ENCODE results near the gene PPP1R2.

PPP1R2 gene

DNA sequence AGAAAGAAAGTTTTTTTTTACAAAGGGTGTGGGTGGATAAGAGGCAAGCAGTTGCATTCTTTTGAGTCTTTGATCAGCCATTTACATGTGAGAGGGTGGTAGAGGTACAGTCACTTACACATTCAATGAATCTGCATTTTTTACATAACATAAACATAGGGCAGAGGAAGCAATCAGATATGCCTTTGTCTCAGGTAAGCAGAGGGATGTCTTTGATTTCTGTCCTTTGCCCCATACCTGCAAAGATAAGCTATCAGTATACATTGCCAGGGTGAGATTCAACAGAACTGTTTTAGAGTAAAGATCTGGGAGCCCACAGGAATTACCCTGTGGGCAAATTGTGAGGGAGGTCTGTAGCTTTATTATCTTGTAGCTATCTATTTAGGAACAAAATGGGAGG is 5.4 kb upstream of the PPP1R2 start:
- Histone ChIP-seq H3K36me3 (ENCODE audit: control insufficient read depth in 1 of 2, insufficient read depth in 2 of 2, low read length in 2 of 2) (no peaks in the 10 kb centered on the region), H3K4me3 (ENCODE audit: low read depth in 1 of 2, low read length in 2 of 2) (no peak overlapping the region), H3K27me3 (ENCODE audit: low read depth, low read length) (no peaks in the 10 kb centered on the region), H3K9me3 (ENCODE audit: control insufficient read depth in 1 of 2, low read length in 2 of 2) (no peaks in the 10 kb centered on the region), H3K4me1 (ENCODE audit: control insufficient read depth in 1 of 2, insufficient read depth in 2 of 2, low read length in 2 of 2) (peaks cover 8 to 18% of the 10 kb centered on the region in 2 donors), H3K27ac (ENCODE audit: low read length) (no peak overlapping the region)

DNA sequence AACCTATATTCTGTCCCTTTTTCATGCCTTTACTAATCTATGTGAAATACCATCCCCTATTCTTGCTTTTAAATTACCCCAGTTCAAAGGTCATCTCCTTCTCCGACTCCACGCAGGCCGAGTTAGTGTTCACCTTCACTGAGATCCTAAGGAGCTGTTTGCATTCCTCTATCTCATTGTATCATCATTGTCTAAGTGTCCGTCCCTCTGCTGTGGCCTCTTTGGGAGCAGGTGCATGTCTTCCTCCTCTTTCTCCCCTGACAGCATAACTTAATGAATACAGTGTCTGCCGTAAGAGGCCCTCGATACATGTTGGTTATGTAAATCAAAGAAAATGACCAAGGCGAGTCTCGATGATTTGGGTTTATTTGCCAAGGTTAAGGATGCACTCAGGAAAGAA is 4.9 kb upstream of the PPP1R2 start:
- Histone ChIP-seq H3K9me3 (ENCODE audit: control insufficient read depth in 1 of 2, low read length in 2 of 2) (no peaks in the 10 kb centered on the region), H3K4me3 (ENCODE audit: low read depth in 1 of 2, low read length in 2 of 2) (no peak overlapping the region), H3K27ac (ENCODE audit: low read length) (no peak overlapping the region), H3K36me3 (ENCODE audit: control insufficient read depth in 1 of 2, insufficient read depth in 2 of 2, low read length in 2 of 2) (no peaks in the 10 kb centered on the region), H3K27me3 (ENCODE audit: low read depth, low read length) (no peaks in the 10 kb centered on the region), H3K4me1 (ENCODE audit: control insufficient read depth in 1 of 2, insufficient read depth in 2 of 2, low read length in 2 of 2) (peaks cover 8 to 18% of the 10 kb centered on the region in 2 donors)

DNA sequence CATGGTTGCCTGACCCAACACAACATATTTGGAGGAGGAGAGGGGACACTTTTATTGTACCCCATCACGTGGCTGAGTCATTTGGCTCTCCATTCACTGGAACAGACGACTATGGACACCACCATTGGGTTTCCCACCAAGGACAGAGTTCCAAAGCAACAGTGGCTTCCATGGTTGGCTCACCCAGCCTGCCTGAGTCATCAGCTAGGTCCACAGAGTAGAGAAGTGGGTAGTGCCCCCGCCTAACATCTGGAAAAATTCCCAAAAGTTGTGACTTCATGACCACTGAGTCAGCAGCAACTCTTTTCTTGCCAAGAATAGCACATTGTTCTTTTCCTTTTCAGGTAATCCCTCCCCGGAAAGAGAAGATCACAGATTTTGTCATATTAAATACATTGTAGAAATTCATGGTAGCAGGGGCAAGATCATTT is 3.0 kb upstream of the PPP1R2 start:
- Histone ChIP-seq H3K4me3 (ENCODE audit: low read depth in 1 of 2, low read length in 2 of 2) (peak overlapping the region in 1 of 2 donors; percentile 4), H3K27ac (ENCODE audit: low read length) (peak overlapping the region; percentile 69), H3K36me3 (ENCODE audit: control insufficient read depth in 1 of 2, insufficient read depth in 2 of 2, low read length in 2 of 2) (no peaks in the 10 kb centered on the region), H3K4me1 (ENCODE audit: control insufficient read depth in 1 of 2, insufficient read depth in 2 of 2, low read length in 2 of 2) (peaks cover 17 to 18% of the 10 kb centered on the region in 2 donors), H3K9me3 (ENCODE audit: control insufficient read depth in 1 of 2, low read length in 2 of 2) (no peaks in the 10 kb centered on the region), H3K27me3 (ENCODE audit: low read depth, low read length) (no peaks in the 10 kb centered on the region)

DNA sequence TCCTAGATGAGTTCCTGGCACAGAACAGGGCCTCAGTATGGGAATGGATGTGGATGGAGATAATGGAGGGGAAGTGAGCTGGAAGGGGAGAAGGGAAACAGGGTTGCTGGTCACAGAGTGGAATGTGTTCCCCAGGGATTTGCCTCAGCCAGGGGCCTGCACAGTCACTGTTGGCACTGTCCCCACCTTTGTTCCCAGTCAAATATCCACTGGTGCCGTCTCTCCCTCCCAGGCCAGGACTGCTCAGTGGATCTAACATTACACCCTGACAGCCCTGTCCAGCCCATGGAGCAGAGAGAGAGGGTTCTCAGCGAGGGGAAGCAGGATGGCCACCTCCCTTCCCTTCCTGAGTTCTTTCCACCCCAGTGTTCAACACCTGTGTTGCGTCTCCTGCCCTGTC is 1.5 kb upstream of the PPP1R2 start:
- H3K4me1 ChIP-seq (ENCODE audit: control insufficient read depth in 1 of 2, insufficient read depth in 2 of 2, low read length in 2 of 2): peaks cover 14 to 27% of the 10 kb centered on the region in 2 donors
- H3K4me3 ChIP-seq (ENCODE audit: low read depth in 1 of 2, low read length in 2 of 2): no peak overlapping the region
- H3K27me3 ChIP-seq (ENCODE audit: low read depth, low read length): no peaks in the 10 kb centered on the region
- H3K27ac ChIP-seq (ENCODE audit: low read length): no peak overlapping the region
- H3K9me3 ChIP-seq (ENCODE audit: control insufficient read depth in 1 of 2, low read length in 2 of 2): no peaks in the 10 kb centered on the region
- no peaks in the 10 kb centered on the region for H3K36me3 ChIP-seq (ENCODE audit: control insufficient read depth in 1 of 2, insufficient read depth in 2 of 2, low read length in 2 of 2)

DNA sequence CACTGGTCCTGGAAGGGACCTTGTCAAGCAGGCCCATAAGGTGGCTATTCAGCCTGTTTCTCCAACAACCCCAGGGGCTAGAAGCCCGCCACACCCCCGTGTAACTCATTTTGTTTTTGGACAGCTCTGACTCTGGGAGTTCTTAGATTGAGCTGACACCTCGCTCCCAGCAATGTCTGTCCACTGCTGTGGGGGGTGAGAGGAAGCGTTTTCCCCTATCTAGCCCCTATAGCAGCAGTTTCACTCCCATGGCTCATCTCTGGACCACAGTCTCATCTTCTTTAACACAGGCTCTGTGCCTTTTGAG is 1.1 kb upstream of the PPP1R2 start:
- H3K4me1 ChIP-seq (ENCODE audit: control insufficient read depth in 1 of 2, insufficient read depth in 2 of 2, low read length in 2 of 2): peaks cover 14 to 27% of the 10 kb centered on the region in 2 donors
- H3K4me3 ChIP-seq (ENCODE audit: low read depth in 1 of 2, low read length in 2 of 2): peak overlapping the region; percentile 79 to 97
- no peaks in the 10 kb centered on the region for H3K27me3 ChIP-seq (ENCODE audit: low read depth, low read length)
- H3K36me3 ChIP-seq (ENCODE audit: control insufficient read depth in 1 of 2, insufficient read depth in 2 of 2, low read length in 2 of 2): no peaks in the 10 kb centered on the region
- no peak overlapping the region for H3K27ac ChIP-seq (ENCODE audit: low read length)
- no peaks in the 10 kb centered on the region for H3K9me3 ChIP-seq (ENCODE audit: control insufficient read depth in 1 of 2, low read length in 2 of 2)

DNA sequence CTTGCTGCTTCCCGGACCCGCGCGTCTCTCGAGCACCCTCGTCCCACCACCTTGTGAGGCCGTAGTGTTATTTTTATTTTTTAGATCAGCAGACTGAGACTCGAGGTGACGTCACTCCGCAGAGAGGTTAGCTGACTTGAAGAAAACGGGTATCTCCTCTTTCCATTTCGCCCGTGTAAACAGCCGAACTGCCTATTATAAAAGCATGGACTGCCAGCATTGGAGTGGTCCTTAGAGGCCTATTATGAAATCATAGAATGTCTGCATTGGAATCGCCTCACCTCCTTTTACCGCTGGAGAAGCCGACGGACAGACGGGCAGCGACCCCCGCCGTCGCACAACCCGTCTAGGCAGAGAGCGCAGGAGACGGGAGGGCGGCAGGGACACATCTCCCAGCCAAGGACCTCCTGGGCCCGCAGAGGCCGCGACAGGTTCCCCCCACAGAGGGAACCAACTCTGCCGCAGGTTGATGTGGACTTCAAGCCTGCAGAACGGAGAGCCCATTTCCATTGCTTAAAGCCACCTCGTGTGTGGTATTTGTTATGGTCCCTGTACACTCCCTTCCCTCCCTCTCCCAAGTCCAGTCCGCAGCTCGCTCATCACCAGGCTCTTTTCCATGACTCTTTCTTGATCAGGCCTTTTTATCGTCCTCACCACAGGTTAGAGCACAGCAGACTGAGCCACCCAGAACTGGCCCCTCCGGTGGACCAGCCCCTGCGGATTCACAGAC is 540 bp upstream of the PPP1R2 start:
- Histone ChIP-seq H3K36me3 (ENCODE audit: control insufficient read depth in 1 of 2, insufficient read depth in 2 of 2, low read length in 2 of 2) (no peaks in the 10 kb centered on the region), H3K4me3 (ENCODE audit: low read depth in 1 of 2, low read length in 2 of 2) (peak overlapping the region; percentile 79 to 97), H3K4me1 (ENCODE audit: control insufficient read depth in 1 of 2, insufficient read depth in 2 of 2, low read length in 2 of 2) (peaks cover 14 to 27% of the 10 kb centered on the region in 2 donors), H3K27me3 (ENCODE audit: low read depth, low read length) (no peaks in the 10 kb centered on the region), H3K27ac (ENCODE audit: low read length) (peak overlapping the region; percentile 88), H3K9me3 (ENCODE audit: control insufficient read depth in 1 of 2, low read length in 2 of 2) (no peaks in the 10 kb centered on the region)

DNA sequence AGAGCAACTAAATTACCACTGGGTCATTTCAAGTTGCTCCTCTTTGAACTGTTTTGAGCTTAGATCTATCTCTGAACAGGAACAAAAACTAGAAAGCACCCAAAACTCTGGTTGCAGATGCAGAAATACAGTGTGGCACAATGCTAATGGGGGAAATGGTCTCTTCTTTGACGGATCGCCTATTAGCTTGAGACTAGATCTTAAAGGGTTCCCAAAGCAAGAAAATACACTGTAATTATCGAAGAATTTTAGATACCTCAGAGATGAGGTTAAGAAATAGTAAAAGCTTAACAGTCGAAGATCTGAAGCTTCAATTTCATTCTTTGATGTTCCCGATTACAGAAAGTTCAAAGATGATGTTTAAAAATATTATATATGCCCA is 818 bp downstream of the PPP1R2 start:
- Histone ChIP-seq H3K9me3 (ENCODE audit: control insufficient read depth in 1 of 2, low read length in 2 of 2) (no peaks in the 10 kb centered on the region), H3K27ac (ENCODE audit: low read length) (peak overlapping the region; percentile 88), H3K36me3 (ENCODE audit: control insufficient read depth in 1 of 2, insufficient read depth in 2 of 2, low read length in 2 of 2) (no peaks in the 10 kb centered on the region), H3K4me1 (ENCODE audit: control insufficient read depth in 1 of 2, insufficient read depth in 2 of 2, low read length in 2 of 2) (peaks cover 14 to 31% of the 10 kb centered on the region in 2 donors), H3K27me3 (ENCODE audit: low read depth, low read length) (no peaks in the 10 kb centered on the region), H3K4me3 (ENCODE audit: low read depth in 1 of 2, low read length in 2 of 2) (peak overlapping the region; percentile 79 to 97)

DNA sequence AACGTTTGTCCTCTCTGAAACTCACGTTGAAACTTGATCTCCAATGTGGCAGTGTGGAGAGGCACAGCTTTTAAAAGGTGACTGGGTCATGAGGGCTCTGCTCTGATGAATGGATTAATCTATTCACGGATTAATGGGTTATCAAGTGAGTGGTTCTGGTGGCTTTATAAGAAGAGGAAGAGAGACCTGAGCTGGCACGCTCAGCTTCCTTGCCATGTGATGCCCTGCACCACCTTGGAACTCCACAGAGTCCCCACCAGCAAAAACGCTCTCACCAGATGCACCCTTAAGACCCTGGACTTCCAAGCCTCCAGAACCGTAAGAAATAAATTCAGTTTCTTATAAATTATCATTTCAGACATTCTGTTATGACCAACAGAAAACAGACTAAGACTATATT is 2.6 kb downstream of the PPP1R2 start:
- no peak overlapping the region for H3K27ac ChIP-seq (ENCODE audit: low read length)
- peak overlapping the region; percentile 12 to 79 for H3K4me3 ChIP-seq (ENCODE audit: low read depth in 1 of 2, low read length in 2 of 2)
- no peaks in the 10 kb centered on the region for H3K9me3 ChIP-seq (ENCODE audit: control insufficient read depth in 1 of 2, low read length in 2 of 2)

DNA sequence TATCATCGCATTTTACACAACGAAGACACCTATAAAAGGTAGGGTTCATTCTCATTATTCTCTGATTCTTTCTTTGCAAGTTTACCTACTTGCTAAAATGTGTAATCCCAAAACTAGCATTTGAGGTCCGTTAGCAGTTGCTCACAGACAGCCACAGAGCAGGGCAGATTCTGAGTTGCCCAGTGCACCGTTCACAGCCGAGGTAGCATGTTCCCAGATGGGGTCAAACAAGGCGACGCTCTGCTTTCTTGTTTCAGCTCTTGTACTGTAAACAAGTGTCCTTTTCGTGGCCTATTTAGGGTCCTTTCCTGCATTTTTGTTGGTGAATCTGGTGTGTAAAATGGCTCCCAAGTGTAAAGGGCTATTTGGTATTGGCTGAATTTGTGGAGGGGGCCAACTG is 3.1 kb downstream of the PPP1R2 start:
- no peaks in the 10 kb centered on the region for H3K36me3 ChIP-seq (ENCODE audit: control insufficient read depth in 1 of 2, insufficient read depth in 2 of 2, low read length in 2 of 2)
- peaks cover 0 to 28% of the 10 kb centered on the region in 2 donors for H3K4me1 ChIP-seq (ENCODE audit: control insufficient read depth in 1 of 2, insufficient read depth in 2 of 2, low read length in 2 of 2)
- no peaks in the 10 kb centered on the region for H3K27me3 ChIP-seq (ENCODE audit: low read depth, low read length)
- no peak overlapping the region for H3K27ac ChIP-seq (ENCODE audit: low read length)
- H3K4me3 ChIP-seq (ENCODE audit: low read depth in 1 of 2, low read length in 2 of 2): peak overlapping the region in 1 of 2 donors; percentile 12
- no peaks in the 10 kb centered on the region for H3K9me3 ChIP-seq (ENCODE audit: control insufficient read depth in 1 of 2, low read length in 2 of 2)

More for the DNA sequence above, 2.6 kb downstream of the PPP1R2 start:
- H3K27me3 ChIP-seq (ENCODE audit: low read depth, low read length): no peaks in the 10 kb centered on the region
- peaks cover 0 to 28% of the 10 kb centered on the region in 2 donors for H3K4me1 ChIP-seq (ENCODE audit: control insufficient read depth in 1 of 2, insufficient read depth in 2 of 2, low read length in 2 of 2)
- H3K36me3 ChIP-seq (ENCODE audit: control insufficient read depth in 1 of 2, insufficient read depth in 2 of 2, low read length in 2 of 2): no peaks in the 10 kb centered on the region

DNA sequence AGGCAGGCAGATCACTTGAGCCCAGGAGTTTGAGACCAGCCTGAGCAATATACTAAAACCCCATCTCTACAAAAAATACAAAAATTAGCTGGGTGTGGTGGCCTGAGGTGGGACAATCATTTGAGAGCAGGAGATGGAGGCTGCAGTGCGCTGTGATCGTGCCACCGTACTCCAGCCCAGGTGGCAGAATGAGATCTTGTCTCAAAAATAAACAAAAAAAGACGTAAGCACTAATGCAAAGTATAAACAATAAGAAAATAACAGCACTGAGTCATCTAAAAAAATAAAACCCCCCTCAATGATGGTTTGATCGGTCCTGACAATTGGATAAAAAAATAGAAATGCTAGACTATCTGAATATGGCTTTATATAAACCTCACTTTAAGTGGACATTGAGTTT is 3.6 kb downstream of the PPP1R2 start:
- H3K9me3 ChIP-seq (ENCODE audit: control insufficient read depth in 1 of 2, low read length in 2 of 2): no peaks in the 10 kb centered on the region
- no peaks in the 10 kb centered on the region for H3K36me3 ChIP-seq (ENCODE audit: control insufficient read depth in 1 of 2, insufficient read depth in 2 of 2, low read length in 2 of 2)
- peaks cover 0 to 28% of the 10 kb centered on the region in 2 donors for H3K4me1 ChIP-seq (ENCODE audit: control insufficient read depth in 1 of 2, insufficient read depth in 2 of 2, low read length in 2 of 2)
- H3K4me3 ChIP-seq (ENCODE audit: low read depth in 1 of 2, low read length in 2 of 2): no peak overlapping the region
- no peak overlapping the region for H3K27ac ChIP-seq (ENCODE audit: low read length)
- no peaks in the 10 kb centered on the region for H3K27me3 ChIP-seq (ENCODE audit: low read depth, low read length)

DNA sequence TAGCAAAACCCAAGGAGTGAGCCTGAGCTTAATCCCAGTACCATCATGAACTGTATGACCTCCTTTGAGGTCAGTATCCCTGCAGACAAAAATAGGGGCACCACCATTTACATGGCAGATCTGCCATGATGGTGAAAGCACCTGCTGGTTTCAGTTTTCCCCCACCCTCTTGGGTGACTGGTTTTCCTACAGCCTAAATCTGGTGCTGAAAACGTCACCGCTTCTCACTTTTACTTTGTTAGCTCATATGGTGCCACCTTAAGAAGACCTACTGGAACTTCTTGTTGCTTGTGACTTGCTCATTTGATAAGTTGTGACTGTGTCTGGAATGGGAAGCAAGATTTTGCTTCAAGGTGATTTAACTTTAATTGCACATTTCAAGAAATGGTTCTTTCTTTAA is 5.1 kb downstream of the PPP1R2 start:
- Histone ChIP-seq H3K27me3 (ENCODE audit: low read depth, low read length) (no peaks in the 10 kb centered on the region), H3K9me3 (ENCODE audit: control insufficient read depth in 1 of 2, low read length in 2 of 2) (no peaks in the 10 kb centered on the region), H3K4me1 (ENCODE audit: control insufficient read depth in 1 of 2, insufficient read depth in 2 of 2, low read length in 2 of 2) (peaks cover 0 to 33% of the 10 kb centered on the region in 2 donors), H3K27ac (ENCODE audit: low read length) (no peak overlapping the region), H3K36me3 (ENCODE audit: control insufficient read depth in 1 of 2, insufficient read depth in 2 of 2, low read length in 2 of 2) (no peaks in the 10 kb centered on the region), H3K4me3 (ENCODE audit: low read depth in 1 of 2, low read length in 2 of 2) (no peak overlapping the region)

DNA sequence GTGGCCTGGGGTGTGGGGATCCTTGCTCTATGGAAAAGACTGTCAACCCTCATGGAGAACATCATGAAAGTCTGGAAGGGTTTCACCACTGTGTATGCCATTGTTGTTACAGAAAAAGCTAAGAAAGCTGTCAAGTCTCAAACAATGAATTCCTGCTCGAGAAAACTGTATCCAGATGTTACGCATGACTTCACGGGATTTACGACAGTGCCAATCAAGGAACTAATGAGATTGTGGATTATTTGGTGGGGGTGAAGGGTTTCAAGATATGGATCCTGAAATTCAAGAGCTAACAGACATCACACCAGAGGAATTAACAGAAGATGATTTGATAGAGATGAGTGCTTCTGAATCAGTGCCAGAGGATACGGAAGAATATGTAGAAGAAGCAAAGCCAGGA is 7.8 kb downstream of the PPP1R2 start:
- Histone ChIP-seq H3K27ac (ENCODE audit: low read length) (no peak overlapping the region), H3K9me3 (ENCODE audit: control insufficient read depth in 1 of 2, low read length in 2 of 2) (no peaks in the 10 kb centered on the region), H3K4me1 (ENCODE audit: control insufficient read depth in 1 of 2, insufficient read depth in 2 of 2, low read length in 2 of 2) (peaks cover 0 to 20% of the 10 kb centered on the region in 2 donors), H3K36me3 (ENCODE audit: control insufficient read depth in 1 of 2, insufficient read depth in 2 of 2, low read length in 2 of 2) (no peaks in the 10 kb centered on the region), H3K27me3 (ENCODE audit: low read depth, low read length) (no peaks in the 10 kb centered on the region), H3K4me3 (ENCODE audit: low read depth in 1 of 2, low read length in 2 of 2) (no peak overlapping the region)

All from muscle layer of duodenum (tissue), 2 donors.